HG03097 (cell line): ENCODE measurements around the gene NDC1.
"Not testable (repeated sequence)": the region's sequence is repeated elsewhere in the genome, so short reads cannot be mapped to it uniquely, and the experiment has no call there.

Experiments
- ATAC-seq: cut with Tn5 transposase; IDR thresholded peaks from one replicate; pipeline ENCODE4 v1.9.1; 2021; ENCODE audit not compliant: unreplicated experiment, low FRiP score

The NDC1 gene, protein sequence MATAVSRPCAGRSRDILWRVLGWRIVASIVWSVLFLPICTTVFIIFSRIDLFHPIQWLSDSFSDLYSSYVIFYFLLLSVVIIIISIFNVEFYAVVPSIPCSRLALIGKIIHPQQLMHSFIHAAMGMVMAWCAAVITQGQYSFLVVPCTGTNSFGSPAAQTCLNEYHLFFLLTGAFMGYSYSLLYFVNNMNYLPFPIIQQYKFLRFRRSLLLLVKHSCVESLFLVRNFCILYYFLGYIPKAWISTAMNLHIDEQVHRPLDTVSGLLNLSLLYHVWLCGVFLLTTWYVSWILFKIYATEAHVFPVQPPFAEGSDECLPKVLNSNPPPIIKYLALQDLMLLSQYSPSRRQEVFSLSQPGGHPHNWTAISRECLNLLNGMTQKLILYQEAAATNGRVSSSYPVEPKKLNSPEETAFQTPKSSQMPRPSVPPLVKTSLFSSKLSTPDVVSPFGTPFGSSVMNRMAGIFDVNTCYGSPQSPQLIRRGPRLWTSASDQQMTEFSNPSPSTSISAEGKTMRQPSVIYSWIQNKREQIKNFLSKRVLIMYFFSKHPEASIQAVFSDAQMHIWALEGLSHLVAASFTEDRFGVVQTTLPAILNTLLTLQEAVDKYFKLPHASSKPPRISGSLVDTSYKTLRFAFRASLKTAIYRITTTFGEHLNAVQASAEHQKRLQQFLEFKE

DNA sequence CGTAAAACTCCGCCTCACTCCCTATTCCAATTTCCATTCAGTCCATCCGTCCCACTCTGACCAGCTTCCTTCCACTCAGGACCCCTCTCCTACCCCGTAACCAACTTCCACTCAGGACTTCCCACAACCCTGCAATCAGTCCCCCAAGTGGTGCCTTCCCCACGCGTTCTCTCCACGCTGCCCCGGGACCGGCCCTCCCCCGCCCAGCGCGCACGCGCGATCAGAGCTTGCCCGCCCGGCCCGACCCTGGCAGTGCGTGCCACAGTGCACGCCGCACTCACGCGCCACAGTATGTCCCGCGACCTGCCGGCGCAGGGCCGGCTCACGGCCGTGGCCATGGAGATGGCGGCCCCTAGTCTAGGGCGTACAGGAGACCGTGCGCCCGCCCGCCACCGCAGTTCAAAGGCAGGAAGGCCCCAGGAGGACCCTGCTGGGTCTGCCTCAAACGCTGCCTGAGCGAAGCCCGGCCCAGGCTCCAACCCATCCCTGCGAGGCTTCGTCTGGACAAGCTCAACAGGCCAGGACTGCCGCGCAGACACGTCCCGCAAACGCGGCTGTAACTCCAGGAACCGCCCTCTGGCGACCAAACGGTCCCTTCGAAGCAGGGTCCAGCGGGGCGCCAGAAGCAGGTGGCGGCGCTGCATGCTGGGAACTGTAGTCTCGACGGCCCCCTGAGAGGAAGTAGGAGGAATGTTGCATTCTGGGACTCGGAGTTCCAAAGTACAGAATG is at the start of gene NDC1:
Gene NDC1 (minus strand): TSS at position 373 of the 730 bp plus-strand sequence. CDS start 35 bp downstream, at position 338.
- peak; percentile 89 for ATAC-seq

DNA sequence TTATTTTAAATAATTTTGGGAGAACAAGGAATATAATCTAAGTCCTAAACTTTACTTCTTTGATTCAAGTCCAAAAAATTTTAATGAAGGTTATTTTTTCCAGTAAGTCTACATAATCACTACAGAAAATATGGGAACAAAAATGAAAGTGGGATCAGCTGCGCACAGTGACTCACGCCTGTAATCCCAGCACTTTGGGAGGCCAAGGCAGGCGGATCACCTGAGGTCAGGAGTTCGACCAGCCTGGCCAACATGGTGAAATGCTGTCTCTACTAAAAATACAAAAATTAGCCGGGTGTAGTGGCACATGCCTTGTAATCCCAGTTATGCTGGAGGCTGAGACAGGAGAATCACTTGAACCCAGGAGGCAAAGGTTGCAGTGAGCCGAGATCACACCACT is 45.5 kb upstream of the NDC1 start:
- ATAC-seq = not testable (repeated sequence)

- ATAC-seq = not testable (repeated sequence)
These were observed 43.8 kb upstream of the NDC1 start for GRCh38 chr1:53881853-53882252.

DNA sequence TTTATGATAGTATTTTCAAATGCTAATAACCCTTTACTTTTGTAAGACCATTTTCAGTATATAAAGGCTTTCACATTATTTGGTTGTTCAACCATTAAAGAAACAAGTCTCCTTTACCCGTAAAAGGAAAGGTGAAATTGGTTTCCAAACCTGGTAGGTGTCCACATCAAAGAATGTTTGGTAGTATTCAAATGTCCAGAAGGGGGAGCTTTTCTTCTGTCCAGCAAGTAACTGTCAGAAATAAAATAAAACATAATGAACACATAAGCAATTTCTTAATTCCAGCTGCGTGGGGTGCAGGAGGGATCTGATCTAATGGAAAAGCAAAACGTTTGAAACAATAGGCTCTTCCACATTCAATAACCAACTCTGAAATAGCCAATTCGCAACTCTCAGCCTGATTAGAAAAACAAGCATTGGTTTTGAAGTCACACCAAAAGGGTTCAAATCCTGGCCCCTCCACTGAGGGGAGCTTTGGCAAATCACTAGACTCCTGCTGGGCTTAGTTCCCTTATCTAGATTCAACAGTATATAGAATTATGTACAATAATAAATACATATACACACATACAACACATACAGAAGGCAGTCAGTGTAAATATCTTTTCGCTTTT is 40.5 kb upstream of the NDC1 start:
- ATAC-seq = no peak

GRCh38 chr1:53875150-53875549 is 37.1 kb upstream of the NDC1 start:
- not testable (repeated sequence) for ATAC-seq

DNA sequence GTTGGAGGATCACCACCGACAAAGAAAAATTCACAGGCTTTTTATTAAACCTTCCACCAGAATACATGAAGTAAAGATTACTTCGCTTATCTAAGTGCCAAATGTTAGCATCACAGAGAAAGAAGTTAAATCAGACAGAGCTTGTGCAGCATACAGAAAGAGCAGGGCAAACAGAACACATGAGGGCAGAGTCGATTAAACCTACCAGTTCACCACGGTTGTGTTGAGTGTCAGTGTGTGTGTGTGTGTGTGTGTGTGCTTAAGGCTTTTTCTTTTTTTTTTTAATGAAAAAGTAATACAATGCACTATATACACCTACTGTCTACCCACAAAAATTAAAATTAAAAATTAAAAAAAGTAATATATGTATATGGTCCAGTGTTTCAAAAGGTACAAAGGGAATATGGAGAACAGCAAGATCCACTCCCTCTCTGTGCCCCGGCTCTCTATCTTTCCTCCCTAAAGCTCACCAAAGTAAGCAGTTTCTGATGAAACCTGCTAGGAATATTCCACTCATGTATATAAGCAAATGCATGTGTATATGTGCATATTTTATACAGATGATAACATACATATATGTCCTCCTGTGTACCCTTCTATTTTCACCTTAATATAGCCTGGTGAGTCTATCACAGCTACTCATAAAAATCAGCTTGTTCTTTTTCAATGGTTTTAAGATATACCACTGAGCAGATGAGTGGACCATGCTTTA is 33.8 kb upstream of the NDC1 start:
- ATAC-seq = no peak

- ATAC-seq = no peak
These were observed 33.1 kb upstream of the NDC1 start for GRCh38 chr1:53871221-53871620.

DNA sequence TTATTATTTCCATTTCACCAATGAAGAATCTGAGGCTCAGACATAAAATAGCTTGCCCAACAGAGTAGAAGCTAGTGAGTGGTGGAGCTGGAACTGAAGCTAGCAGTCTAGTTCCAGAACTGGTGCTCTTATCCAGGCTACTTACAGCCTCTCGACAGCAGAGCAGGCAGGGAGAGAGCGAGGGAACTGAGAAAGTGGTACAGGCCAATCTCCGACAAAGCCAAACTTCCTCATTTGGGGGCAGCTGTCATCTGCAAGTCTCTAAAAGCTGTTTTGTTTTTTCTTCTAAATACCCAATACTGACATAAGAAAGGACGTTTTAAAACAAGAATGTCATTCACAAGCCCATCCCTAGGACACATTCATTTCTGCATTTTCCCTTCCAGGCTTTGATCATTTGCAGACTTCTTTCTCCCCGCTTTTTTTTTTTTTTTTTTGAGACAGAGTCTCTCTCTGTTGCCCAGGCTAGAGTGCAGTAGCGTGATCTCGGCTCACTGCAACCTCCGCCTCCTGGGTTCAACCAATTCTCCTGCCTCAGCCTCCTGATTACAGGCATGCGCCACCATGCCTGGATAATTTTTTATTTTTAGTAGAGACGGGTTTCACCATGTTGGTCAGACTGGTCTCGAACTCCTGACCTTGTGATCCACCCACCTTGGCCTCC is 31.5 kb upstream of the NDC1 start:
- ATAC-seq = no peak

DNA sequence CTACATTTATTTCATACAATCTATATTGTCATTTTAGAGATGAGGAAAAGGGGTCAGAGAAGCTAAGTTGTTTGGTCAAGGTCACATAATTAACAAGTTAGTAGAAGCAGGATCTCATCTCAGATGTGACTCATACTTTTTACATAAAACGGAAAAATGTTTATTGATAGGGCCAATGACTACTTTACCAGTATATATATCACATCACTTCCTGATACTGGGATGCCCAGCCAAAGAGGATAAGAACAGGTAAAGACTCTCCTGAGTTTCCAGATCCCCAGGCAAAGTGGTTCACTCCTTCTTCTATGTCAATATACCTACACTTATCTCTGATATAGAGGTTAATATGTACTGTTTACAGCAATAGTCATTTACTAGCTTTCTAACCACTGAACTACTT is 30.5 kb upstream of the NDC1 start:
- no peak for ATAC-seq

- ATAC-seq = no peak
These were observed 24.4 kb upstream of the NDC1 start for GRCh38 chr1:53862507-53862906.

- ATAC-seq = no peak
These were observed 22.9 kb upstream of the NDC1 start for GRCh38 chr1:53860967-53861411.

DNA sequence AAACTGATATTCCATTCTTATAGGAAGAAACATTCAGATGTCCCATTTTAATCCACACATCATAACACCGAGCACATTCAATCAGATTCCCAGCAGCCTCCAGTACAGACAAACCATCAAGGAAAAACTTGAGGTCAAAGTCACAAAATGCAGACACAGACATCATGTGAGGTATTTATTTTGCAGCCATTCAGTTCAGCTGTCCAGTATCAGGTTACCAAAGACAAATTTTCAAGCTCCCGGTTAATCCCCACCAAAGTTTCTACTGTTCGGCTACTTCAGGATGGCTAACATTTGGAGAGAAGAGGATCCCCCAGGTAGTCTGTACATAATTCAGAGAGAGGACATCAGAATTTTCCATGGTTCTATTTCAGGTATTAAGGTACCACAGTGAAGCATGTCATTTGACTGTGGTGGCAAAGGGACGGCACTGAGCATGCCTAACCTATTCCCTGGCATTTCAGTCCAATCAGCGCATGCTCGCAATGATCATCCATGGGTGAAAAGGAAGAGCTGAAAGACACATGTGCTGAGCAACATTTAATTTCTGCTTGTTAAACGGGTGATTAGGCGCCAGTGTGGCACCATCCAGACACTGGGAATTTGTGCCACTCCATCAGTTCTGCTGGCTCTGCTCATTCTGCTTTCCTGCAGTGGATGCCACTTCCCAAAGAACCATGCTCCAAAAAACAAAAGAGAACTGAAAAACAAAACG is 13.6 kb upstream of the NDC1 start:
- ATAC-seq = no peak

GRCh38 chr1:53850082-53850673 is 12.1 kb upstream of the NDC1 start:
- ATAC-seq = no peak

DNA sequence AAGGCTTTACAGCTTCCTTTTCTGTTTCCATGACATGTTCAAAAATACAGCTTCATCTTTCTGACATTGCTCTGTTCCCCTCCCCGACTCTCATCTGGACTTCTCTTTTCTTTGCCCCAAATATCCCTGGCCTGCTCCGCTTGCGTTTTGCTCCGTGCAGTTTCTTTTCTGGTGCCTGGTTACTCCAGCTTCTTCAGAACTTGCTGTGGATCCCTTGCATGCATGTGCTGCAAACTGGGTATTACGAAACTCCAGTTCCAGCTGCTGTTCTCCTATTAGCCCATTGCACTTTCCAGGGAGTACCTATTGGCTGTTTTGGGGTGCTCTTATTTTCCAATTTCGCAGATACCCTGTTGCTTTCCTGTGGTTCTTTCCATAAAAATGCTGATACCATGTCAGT is 9.9 kb upstream of the NDC1 start:
- ATAC-seq = no peak

- ATAC-seq = no peak
These were observed 4.3 kb upstream of the NDC1 start for GRCh38 chr1:53842347-53842746.

GRCh38 chr1:53838654-53838974 is 518 bp upstream of the NDC1 start:
- no peak for ATAC-seq

- ATAC-seq = no peak
These were observed 511 bp downstream of the NDC1 start for GRCh38 chr1:53837646-53837923.

DNA sequence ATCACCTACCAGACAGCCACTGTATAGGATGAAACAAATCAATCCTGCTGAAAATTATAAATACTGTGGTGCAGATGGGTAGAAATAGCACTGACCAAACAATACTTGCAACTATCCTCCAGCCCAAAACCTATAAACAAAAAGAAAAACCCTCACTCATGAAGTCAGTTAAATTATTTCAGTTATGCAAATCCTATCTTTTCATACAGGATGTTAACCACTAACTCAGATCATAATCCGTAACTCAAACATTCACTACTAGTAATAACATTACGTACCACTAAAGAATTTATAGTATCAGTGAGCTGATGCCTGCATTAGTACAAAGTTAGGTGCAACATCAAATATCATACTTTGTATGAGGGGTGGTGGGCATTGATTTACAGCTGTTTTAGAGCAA is 2.6 kb downstream of the NDC1 start:
- no peak for ATAC-seq

DNA sequence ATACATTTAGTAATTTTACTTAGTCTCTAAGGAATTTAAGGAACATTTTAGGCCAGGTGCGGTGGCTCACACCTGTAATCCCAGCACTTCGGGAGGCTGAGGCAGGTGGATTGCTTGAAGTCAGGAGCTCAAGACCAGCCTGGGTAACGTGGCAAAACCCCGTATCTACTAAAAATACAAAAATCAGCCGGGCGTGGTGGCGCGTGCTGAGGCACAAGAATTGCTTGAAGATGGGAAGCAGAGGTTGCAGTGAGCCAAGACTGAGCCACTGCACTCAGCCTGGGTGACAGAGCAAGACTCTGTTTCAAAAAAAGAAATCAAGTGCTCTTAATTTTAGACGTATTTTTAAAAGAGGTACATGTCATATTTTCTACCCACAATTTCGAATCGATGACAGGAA is 3.3 kb downstream of the NDC1 start:
- ATAC-seq = no peak
